GM12892 (cell line): Measurements from ENCODE around the gene PYY.
A peak's percentile ranks its signal among the peaks of the same experiment; 100 is the strongest.

ENCODE experiments used
- DNase-seq: peaks from one replicate; pipeline ENCODE4 v3.0.0; 2011; ENCODE audit not compliant: insufficient read length
- FAIRE-seq: peaks from 2 replicates; lab custom pipeline; 2011; peaks lifted over from hg19 to GRCh38; lab: Jason Lieb, UNC
- POLR2A ChIP-seq: IDR thresholded peaks from 2 replicates; pipeline ENCODE4 v1.6.1; 2011; ENCODE audit warnings: low read depth, low read length, control low read depth
- POLR2AphosphoS5 ChIP-seq: IDR thresholded peaks from 2 replicates; pipeline ENCODE4 v1.6.1; 2011; ENCODE audit warnings: low read depth, low read length, control low read depth
- TAF1 ChIP-seq: IDR thresholded peaks from 2 replicates; pipeline ENCODE4 v1.6.1; 2011; ENCODE audit warnings: low read depth, mild to moderate bottlenecking, control low read depth, low read length, borderline replicate concordance

The PYY gene

GRCh38 chr17:43918026-43918389 lies 35.7 kb downstream of the PYY start:
- FAIRE-seq (peak; percentile 5), DNase-seq (no peak)
- TF ChIP-seq POLR2AphosphoS5 (no peak), POLR2A (no peak), TAF1 (no peak)

- DNase-seq (peak; percentile 67), FAIRE-seq (no peak)
- TF ChIP-seq POLR2AphosphoS5, result 0 out of 2 replicates have a peak, but pooled peaks have one; percentile 37
- TF ChIP-seq POLR2A, result peak; percentile 43; the same call in 1 of the 2 replicates
- TF ChIP-seq TAF1, result no peak
Measured at GRCh38 chr17:43917348-43918025, 36.3 kb downstream of the PYY start.

GRCh38 chr17:43917016-43917347 lies 36.8 kb downstream of the PYY start:
- FAIRE-seq (peak; percentile 91), DNase-seq (no peak)
- no peak for TF ChIP-seq POLR2AphosphoS5
- no peak for TF ChIP-seq POLR2A
- no peak for TF ChIP-seq TAF1

- no peak for DNase-seq
- no peak for TF ChIP-seq POLR2AphosphoS5
- TF ChIP-seq TAF1, result no peak
- no peak for TF ChIP-seq POLR2A
- FAIRE-seq, result no peak
Measured at GRCh38 chr17:43916385-43916784, 37.4 kb downstream of the PYY start.

GRCh38 chr17:43915559-43915958 lies 38.2 kb downstream of the PYY start:
- no peak for FAIRE-seq
- no peak for DNase-seq
- TF ChIP-seq POLR2A (no peak), POLR2AphosphoS5 (no peak), TAF1 (no peak)

GRCh38 chr17:43914451-43914850 lies 39.3 kb downstream of the PYY start:
- TF ChIP-seq POLR2AphosphoS5 (no peak), TAF1 (no peak), POLR2A (no peak)
- DNase-seq, result no peak
- no peak for FAIRE-seq

- TF ChIP-seq POLR2AphosphoS5 (no peak), POLR2A (no peak), TAF1 (no peak)
- FAIRE-seq, result no peak
- DNase-seq, result no peak
Measured at GRCh38 chr17:43913584-43913983, 40.2 kb downstream of the PYY start.

GRCh38 chr17:43912635-43913304 lies 41.0 kb downstream of the PYY start:
- DNase-seq (no peak), FAIRE-seq (no peak)
- TF ChIP-seq POLR2A (no peak), TAF1 (no peak), POLR2AphosphoS5 (no peak)

- FAIRE-seq (no peak), DNase-seq (no peak)
- TF ChIP-seq POLR2AphosphoS5 (no peak), TAF1 (no peak), POLR2A (no peak)
Measured at GRCh38 chr17:43911904-43912303, 41.8 kb downstream of the PYY start.

GRCh38 chr17:43909537-43910231 lies 44.1 kb downstream of the PYY start:
- TF ChIP-seq POLR2AphosphoS5 (no peak), TAF1 (no peak), POLR2A (no peak)
- DNase-seq, result no peak
- no peak for FAIRE-seq

- FAIRE-seq (no peak), DNase-seq (no peak)
- TF ChIP-seq TAF1 (no peak), POLR2AphosphoS5 (no peak), POLR2A (no peak)
Measured at GRCh38 chr17:43907998-43908721, 45.6 kb downstream of the PYY start.
